Panc1 (cell line): ENCODE data around the gene LRRC8C.

ENCODE experiments used
- CTCF ChIP-seq: fragments of 450-650 bp; IDR thresholded peaks from 2 replicates; pipeline ENCODE4 v1.5.1; 2017; ENCODE audit warnings: mild to moderate bottlenecking
- POLR2AphosphoS5 ChIP-seq: IDR thresholded peaks from 2 replicates; pipeline ENCODE4 v1.6.1; 2012; ENCODE audit warnings: mild to moderate bottlenecking, low read depth, low read length, moderate library complexity

- TF ChIP-seq POLR2AphosphoS5, result no peak
- TF ChIP-seq CTCF, result no peak
These were observed 13.3 kb downstream of the LRRC8C start for GRCh38 chr1:89646259-89646658.
